Astrocyte of the spinal cord (primary cell): ENCODE results near the gene CTIF.

Source experiments
- DNase-seq: peaks from one replicate; pipeline ENCODE4 v3.0.0; 2011; ENCODE audit warnings: low read depth, low spot score
- H3K4me3 ChIP-seq: 2 replicates; pipeline ENCODE4 v1.5.1; 2011; ENCODE audit warnings: low read depth, mild to moderate bottlenecking, low read length, moderate library complexity
- in situ Hi-C: cut with HindIII; loops from 2 replicates; pipeline ENCODE4 v1.10.0; 2017; ENCODE audit warnings: low sequenced_read_pairs
- TF ChIP-seq, protein P1 (sequence below): IDR thresholded peaks from 2 replicates; pipeline ENCODE4 v1.5.1; 2012; ENCODE audit warnings: low read depth, mild to moderate bottlenecking, low read length, inconsistent platforms

The CTIF gene

DNA sequence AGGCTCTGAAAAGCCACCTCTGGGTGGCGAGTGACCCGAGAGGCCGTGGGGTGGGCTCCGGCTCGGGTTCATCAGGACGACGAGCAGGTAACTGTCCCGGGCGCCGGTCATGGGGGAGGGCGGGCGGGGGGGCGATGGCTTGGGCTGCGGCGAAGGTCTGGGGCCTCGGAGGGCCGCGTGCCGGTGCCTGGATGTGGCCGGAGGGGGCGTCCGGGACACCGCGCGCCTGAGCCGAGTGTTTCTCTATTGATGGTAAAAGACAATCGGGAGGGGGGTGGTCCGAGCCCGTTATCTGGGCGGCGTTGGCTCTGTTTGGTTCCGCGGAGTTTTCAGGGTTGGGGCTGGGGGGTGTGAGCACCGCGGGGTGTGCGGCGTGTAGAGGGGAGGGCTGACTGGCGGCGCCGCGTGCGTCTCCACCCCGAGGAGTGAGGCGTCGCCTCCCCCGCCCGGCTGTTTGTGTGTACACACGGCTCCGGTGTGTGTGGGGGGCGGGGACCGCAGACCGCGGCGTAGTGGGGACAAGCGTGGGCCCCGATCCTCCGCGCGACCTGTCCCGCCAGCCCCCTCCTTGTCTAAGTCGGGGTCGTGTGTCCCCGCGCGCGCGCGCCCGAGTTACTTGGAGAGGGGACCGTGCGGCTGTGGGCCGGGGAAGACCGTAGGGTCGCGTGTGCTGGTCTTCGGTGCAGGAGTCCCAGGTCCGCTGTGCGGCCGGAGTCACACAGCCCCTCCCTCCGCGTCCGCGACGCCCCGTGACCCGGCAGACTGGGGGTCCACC, 1.6 kb downstream of the CTIF start:
- in situ Hi-C loops, result no loop called here
- H3K4me3 ChIP-seq, result peak overlapping the region; percentile 87
- TF ChIP-seq, protein P1, sequence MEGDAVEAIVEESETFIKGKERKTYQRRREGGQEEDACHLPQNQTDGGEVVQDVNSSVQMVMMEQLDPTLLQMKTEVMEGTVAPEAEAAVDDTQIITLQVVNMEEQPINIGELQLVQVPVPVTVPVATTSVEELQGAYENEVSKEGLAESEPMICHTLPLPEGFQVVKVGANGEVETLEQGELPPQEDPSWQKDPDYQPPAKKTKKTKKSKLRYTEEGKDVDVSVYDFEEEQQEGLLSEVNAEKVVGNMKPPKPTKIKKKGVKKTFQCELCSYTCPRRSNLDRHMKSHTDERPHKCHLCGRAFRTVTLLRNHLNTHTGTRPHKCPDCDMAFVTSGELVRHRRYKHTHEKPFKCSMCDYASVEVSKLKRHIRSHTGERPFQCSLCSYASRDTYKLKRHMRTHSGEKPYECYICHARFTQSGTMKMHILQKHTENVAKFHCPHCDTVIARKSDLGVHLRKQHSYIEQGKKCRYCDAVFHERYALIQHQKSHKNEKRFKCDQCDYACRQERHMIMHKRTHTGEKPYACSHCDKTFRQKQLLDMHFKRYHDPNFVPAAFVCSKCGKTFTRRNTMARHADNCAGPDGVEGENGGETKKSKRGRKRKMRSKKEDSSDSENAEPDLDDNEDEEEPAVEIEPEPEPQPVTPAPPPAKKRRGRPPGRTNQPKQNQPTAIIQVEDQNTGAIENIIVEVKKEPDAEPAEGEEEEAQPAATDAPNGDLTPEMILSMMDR, result peak; percentile 30
- DNase-seq, result peak; percentile 62

DNA sequence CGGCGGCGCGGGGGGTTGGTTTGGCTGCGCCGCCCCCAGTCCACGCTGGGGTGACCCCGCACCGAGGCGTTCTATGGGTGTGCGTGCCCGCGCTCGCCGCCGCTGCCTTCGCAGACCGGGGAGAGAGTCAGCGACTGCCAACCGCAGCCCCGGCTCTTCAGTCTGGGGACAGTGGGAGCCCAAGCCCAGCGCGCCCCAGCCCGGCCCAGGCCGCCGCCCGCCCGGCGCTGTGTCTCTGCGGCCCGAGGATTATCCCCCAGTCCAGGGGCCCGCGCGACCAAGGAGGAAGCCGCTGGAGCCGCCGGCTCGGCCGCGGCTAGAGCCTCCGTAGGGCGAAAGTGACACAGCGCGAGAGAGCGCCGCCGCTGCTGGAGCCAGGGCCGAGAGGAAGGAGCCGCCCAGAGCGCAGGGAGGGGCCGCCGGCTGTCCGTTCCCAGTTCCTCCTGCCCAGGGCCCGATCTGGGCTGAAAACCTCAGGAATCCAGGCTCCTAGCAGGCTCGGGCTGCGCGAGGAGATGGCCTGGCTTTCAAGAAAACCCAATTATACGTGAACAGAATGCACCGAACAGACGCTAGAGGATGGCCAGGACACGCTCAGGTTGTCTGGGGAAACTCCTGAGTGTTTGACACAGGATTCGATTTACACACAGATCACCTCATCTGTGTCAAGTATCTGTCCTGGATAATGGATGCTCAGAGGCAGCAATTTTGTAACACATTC, 2.4 kb downstream of the CTIF start:
- DNase-seq, result peak; percentile 80
- H3K4me3 ChIP-seq, result peak overlapping the region; percentile 87
- in situ Hi-C loops, result no loop called here
- TF ChIP-seq, protein P1, result no peak

DNA sequence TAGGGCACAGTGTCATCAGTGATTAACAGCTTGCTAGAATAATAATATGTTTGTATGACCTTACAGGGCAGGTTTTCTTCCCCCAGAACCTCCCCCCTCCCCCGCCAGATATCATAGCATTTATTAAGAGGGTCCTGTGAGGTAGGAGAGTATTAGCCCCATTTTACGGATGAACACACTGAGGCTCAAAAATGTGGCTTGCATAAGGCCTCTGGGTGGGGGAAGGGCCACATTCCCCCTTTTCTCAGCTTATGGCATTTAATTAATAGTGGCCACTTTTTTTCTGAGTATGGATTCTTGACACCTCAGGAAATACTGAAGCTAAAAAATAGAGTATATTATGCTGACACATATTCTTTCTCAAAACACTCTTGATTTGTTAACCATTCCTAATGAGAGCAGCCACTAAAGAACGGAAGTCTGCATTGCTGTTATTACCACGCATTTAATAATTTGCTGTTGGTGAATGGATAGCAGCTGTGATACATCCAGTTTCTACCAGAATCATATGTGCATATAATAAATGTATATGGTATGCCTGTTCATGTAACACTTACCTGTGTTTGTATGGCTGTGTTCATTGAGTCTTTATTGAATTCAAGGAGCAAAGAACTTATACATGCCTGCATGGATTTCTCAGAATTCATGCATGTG, 3.0 kb downstream of the CTIF start:
- TF ChIP-seq, protein P1, result no peak
- in situ Hi-C loops, result no loop called here
- DNase-seq, result no peak
- peak overlapping the region; percentile 87 for H3K4me3 ChIP-seq

DNA sequence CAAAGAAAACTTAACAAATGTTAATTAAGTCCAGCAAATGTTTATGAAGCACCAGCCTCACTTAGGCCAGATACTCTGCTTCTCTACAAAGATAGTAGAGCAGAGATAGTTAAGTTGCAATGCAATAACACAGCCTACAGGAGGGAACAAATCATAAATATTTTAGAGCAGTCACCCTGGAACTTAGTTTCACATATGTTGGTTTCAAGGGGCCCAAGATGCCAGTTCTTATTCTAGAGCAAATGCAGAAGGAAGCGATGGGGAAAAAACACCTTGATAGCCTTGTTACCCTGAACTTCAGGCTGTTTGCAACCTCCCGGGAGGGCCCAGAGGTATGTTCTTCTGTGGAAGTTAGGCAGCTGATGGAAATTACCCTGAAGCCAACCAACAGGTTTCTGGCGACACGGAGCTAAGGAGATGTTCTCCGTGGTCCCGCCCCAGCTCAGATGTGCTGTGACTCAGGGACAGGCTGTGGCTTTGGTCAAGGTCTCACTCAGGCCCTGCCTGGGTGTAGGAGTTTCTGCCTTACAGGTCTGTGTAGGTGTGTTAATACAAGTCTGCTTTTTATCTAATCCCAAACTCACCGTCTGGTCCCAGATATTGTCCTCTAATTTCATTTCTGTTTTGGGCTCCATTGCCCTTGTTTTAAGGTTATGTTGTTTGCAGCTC, 3.8 kb downstream of the CTIF start:
- DNase-seq, result no peak
- H3K4me3 ChIP-seq, result no peak overlapping the region
- TF ChIP-seq, protein P1, result no peak
- in situ Hi-C loops, result no loop called here

DNA sequence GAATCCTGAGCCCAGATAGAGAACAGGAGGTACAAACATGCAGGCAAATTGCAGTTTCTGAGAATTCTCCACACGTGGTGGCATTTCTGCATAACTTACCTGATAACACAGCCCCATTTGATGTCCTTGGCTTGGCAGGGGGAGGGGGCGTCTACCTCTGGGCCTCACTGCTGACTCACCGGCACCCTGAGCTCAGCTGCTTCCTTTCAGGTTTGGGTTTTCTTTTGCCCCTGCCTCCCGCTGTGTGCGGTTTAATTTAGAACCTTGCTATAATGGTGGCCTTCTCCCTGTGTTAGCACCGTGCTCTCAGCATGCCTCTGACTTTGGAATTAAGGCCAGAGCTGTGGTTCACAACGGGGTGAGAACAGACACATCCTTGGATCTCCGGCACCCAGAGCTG, 4.4 kb downstream of the CTIF start:
- in situ Hi-C loops, result no loop called here
- DNase-seq, result no peak
- no peak overlapping the region for H3K4me3 ChIP-seq
- TF ChIP-seq, protein P1, result no peak

DNA sequence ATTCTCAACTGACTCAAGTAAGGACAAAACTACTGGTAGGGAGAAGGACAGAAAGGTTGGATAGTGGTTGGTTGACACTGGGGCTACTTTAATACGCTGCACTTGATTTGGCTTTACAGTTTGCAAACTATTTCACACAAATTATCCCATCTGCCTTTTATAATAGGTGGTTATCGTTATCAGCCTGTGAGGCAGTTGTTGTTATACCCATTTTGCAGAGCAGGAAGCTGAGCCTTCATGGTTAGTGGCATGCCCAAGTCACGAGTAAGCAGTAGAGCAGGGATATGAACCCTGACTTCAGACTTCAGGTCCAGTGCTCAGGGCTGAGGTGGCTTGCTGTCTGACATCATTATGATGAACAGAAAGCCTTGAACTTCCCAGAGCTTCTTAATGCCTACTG, 5.3 kb downstream of the CTIF start:
- TF ChIP-seq, protein P1, result no peak

More for the DNA sequence above, 5.3 kb downstream of the CTIF start:
- DNase-seq, result no peak
- in situ Hi-C loops, result no loop called here
- no peak overlapping the region for H3K4me3 ChIP-seq
